Choroid plexus epithelial cell (primary cell): ENCODE measurements around the gene NCLN.
"Not testable (repeated sequence)": the region's sequence is repeated elsewhere in the genome, so short reads cannot be mapped to it uniquely, and the experiment has no call there.

Experiments used
- DNase-seq: peaks from one replicate; pipeline ENCODE4 v3.0.0-alpha.2; 2010; ENCODE audit warnings: low read depth
- H3K4me3 ChIP-seq: 2 replicates; pipeline ENCODE4 v1.5.1; 2011; ENCODE audit warnings: low read depth, mild to moderate bottlenecking, control low read depth, low read length, moderate library complexity
- TF ChIP-seq, protein P1 (sequence below): conservative IDR thresholded peaks from 2 replicates; pipeline ENCODE4 v1.5.1; 2011; ENCODE audit warnings: low read depth, mild to moderate bottlenecking, control low read depth, inconsistent platforms, low read length, moderate library complexity

Gene NCLN

DNA sequence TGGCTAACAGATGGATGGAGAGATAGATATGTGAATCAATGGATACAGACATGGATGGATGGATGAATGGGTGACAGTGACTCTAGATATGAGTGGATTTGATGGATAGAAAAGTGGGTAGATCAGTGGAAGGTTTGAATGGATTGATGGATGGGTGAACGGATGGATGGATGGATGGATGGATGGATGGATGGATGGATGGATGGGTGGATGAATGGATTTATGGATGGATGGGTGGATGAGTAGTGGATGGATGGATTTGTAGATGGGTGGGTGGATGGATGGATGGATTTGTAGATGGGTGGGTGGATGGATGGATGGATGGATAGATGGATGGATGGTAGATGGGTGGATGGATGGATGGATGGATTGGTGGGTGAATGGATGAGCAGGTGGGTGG is 45.6 kb downstream of the NCLN start:
- TF ChIP-seq, protein P1, sequence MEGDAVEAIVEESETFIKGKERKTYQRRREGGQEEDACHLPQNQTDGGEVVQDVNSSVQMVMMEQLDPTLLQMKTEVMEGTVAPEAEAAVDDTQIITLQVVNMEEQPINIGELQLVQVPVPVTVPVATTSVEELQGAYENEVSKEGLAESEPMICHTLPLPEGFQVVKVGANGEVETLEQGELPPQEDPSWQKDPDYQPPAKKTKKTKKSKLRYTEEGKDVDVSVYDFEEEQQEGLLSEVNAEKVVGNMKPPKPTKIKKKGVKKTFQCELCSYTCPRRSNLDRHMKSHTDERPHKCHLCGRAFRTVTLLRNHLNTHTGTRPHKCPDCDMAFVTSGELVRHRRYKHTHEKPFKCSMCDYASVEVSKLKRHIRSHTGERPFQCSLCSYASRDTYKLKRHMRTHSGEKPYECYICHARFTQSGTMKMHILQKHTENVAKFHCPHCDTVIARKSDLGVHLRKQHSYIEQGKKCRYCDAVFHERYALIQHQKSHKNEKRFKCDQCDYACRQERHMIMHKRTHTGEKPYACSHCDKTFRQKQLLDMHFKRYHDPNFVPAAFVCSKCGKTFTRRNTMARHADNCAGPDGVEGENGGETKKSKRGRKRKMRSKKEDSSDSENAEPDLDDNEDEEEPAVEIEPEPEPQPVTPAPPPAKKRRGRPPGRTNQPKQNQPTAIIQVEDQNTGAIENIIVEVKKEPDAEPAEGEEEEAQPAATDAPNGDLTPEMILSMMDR = no peak
- no peak for DNase-seq

DNA sequence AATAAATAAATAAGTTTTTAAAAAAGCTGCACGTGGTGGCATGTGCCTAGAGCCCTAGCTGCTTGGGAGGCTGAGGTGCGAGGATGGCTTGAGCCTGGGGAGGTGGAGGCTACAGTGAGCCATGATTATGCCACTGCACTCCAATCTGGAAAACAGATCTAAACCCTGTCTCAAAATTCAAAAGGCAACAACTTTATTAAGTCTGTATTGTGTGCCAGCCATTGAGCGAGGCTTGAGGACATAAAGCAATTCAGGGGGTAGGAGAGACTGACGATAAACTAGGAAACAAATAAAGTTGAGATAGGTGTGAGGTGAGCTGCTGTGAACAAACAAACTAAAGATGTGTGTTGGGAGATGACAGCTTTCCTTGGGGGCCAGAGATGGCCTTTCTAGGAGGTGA is 47.4 kb downstream of the NCLN start:
- no peak overlapping the region for H3K4me3 ChIP-seq
- TF ChIP-seq, protein P1 = no peak
- DNase-seq = no peak

More for the DNA sequence above, 45.6 kb downstream of the NCLN start:
- no peak overlapping the region for H3K4me3 ChIP-seq

DNA sequence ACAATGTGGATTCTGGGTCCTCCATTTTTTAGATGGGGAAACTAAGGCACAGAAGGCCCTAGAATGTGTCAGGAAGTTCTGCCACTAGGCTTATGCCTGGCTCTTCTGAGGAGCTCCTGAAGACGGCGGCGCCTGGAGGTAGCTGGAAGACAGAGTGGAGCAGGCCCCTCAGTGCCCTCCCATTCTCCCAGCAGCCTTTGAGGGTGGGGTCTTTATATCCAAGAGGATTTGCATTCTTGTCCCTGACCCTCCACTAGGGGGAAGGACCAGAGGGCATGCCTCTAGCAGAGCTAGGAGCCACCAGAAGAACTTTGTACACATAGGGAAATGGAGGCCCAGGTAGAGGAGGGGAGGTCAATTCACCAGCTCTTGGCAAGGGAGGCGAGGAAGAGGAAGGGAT is 48.1 kb downstream of the NCLN start:
- no peak overlapping the region for H3K4me3 ChIP-seq
- DNase-seq = no peak
- TF ChIP-seq, protein P1 = no peak

DNA sequence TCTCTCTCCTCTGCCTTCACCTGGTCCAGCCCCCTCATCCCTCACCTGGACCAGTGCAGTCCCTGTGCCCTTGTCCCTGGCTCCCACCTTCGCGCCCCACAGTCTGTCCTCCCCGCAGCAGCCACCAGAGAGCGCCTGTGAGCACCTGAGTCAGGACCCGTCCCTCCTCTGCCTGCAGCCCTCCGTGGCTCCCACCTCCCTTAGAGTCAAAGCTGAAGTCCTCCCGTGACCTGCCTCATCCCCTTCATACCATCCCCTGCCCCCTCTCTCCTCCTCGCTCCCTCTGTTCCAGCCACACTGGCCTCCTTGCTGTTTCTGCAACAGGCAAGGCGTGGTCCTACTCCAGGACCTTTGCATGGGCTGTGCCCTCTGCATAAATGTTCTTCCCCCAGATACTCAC is 49.1 kb downstream of the NCLN start:
- DNase-seq = no peak
- H3K4me3 ChIP-seq = no peak overlapping the region
- TF ChIP-seq, protein P1 = peak; percentile 40

DNA sequence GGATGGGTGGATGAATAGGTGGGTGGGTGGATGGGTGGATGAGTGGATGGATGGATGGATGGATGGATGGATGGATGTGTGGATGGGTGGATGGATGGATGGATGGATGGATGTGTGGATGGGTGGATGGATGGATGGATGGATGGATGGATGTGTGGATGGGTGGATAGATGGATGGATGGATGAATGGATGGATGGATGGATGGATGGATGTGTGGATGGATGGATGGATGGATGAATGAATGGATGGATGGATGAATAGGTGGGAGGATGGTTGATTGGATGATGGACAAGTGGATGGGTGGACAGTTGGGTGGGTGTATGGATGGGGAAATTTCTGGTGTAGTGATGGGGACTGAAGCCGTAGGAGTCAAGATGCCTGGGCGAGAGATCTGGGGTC is 49.9 kb downstream of the NCLN start:
- DNase-seq, H3K4me3 ChIP-seq: not testable (repeated sequence)

DNA sequence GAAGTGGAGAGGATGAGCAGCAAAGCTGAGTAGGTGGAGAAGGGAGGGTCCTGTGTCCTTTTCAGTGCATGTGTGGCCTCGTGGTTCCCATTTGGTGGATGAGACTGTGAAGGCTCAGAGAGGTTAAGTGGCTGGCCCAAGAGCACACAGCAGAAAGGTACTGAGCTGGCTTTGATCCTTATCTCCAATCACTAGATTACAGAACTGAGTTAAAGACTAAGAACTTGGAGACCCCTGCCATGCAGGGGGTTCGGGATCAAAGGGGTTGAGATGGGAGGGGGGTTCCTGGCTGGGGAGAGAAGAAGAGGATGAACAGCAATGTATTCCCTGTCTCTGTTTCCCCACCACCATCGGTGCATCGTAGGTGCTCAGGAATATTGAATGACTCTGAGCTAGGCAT is 50.5 kb downstream of the NCLN start:
- no peak for DNase-seq
- no peak overlapping the region for H3K4me3 ChIP-seq
- TF ChIP-seq, protein P1 = no peak

DNA sequence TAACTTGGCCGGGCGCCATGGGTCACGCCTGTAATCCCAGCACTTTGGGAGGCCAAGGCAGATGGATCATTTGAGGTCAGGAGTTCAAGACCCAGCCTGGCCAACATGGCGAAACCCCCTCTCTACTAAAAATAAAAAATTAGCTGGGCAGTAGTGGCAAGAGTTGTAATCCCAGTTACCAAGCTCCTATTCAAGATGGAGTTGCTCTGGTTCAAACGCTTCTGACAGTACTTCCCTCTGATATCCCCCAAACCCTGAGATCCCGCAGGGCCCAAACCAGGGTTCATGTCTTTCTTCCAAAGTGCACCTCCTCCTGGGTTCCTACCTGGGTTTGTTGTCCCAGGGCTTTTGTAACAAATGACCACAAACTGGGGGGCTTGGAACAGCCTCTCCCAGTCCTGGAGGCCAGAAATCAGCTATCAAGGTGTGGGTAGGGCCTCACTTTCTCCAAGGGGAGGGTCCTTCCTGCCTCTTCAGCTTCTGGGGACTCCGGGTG is 52.4 kb downstream of the NCLN start:
- no peak for DNase-seq
- H3K4me3 ChIP-seq = no peak overlapping the region
- TF ChIP-seq, protein P1 = no peak

DNA sequence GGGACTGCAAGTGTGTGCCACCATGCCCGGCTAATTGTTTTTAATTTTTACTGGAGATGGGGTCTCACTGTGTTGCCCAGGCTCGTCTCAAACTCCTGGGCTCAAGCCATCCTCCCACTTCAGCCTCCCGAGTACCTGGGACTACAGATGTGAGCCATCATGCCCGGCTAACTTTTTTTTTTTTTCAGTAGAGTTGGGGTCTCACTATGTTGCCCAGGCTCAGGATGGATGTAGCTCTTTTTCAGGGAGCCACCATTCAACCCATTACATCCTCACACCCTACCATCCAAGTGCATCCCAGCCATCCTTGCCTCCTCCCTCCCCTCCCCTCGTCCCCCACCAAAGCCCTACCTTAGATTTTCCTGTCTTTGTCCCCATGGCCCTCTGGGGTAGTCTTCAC is 53.6 kb downstream of the NCLN start:
- TF ChIP-seq, protein P1 = no peak
- DNase-seq = no peak
- no peak overlapping the region for H3K4me3 ChIP-seq
